ENCODE results near the gene EDARADD.

GRCh38 chr1:236534151-236534651 lies 140.1 kb downstream of the EDARADD start:
- TF ChIP-seq EZH2 (IDR thresholded peaks at IDR 0.05; ENCODE audit: insufficient read depth, poor library complexity, severe bottlenecking) (no peak), EZH2phosphoT487 (IDR thresholded peaks at IDR 0.05; ENCODE audit: insufficient read depth, low read depth) (no peak)

Data from GM23248 (cell line).